IPS-NIHi7 (cell line): ENCODE data around the gene SLC39A2.
"Not testable (repeated sequence)": the region's sequence is repeated elsewhere in the genome, so short reads cannot be mapped to it uniquely, and the experiment has no call there.

ENCODE experiments used
- DNase-seq: peaks from one replicate; pipeline ENCODE4 v3.0.0; 2012; ENCODE audit warnings: mixed read lengths; ENCODE audit errors: extremely low spot score

Gene SLC39A2

GRCh38 chr14:21025371-21026273, 26.5 kb downstream of the SLC39A2 start:
- peak; percentile 84 for DNase-seq

DNA sequence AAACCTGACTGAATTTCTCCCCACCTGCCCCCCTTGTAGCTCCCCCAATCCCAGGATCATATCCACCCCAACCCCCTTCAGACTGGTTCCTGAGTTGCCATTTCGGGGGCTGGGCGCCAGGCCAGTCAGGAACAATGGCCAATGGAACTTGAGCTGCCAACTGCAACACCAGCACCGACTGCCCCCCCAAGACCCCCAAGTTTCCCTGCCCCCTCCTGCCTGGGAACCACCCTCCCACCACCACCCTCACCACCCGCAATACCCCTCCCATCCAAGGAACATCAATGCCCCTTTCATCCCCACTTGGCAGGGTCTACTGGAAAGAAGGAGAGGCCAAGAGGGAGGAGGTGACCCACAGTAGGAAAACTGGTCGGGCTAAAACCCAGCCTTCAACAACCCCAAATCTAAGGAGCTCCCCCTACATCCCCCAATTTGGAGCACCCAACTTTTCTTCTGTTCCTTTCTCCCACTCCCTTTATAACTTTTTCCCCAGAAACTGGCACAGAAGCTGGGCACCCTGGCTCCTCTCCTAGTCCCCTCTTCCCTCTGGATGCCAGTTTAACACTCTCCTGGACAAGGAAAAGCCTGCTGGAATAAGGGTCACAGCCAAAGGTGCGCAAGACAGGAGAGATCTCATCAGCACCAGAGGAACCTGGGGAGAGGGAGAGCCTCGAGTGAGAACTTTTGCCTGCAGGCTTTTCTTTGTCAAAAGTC, 27.3 kb downstream of the SLC39A2 start:
- DNase-seq, result peak; percentile 32

DNA sequence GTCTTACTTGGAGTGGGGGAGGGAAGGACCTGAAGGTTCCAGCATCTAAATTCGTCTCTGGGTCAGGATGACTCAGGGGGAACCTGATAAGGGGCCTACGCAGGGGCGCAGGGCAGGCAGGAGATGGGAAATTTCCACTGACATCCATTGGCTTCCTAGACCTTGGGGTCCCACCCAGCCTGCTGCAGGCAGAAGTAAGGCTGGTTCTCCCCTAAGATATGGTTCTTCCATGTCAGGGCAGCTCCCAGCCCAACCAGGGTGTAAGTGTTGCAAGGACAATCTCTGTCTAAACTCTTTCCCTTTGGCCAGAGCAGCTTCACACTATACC, 27.9 kb downstream of the SLC39A2 start:
- peak; percentile 50 for DNase-seq

DNA sequence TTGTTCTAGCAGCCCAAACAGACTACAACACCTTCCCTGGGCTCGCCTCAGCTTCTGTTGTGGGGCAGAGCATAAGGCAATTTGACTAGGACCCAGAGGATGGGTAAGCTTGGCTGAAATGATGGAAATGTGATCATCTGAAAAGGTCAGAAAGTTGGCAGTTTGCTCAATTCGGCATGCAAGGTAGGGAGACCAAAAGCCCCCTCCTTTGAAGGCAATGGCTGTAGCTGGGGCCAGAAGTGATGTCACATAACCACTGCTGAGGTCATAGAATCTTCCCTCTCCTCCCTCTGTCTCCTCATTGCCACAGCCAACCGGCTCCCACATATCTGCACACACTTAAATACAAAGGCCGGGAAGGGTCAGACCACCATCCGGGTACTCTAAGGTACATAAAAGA, 30.8 kb downstream of the SLC39A2 start, which contains the start of gene TPPP2:
TSS of gene TPPP2 (plus strand) at position 301 of the 400 bp plus-strand sequence. CDS start 365 bp downstream, outside the sequence.
- DNase-seq, result no peak

DNA sequence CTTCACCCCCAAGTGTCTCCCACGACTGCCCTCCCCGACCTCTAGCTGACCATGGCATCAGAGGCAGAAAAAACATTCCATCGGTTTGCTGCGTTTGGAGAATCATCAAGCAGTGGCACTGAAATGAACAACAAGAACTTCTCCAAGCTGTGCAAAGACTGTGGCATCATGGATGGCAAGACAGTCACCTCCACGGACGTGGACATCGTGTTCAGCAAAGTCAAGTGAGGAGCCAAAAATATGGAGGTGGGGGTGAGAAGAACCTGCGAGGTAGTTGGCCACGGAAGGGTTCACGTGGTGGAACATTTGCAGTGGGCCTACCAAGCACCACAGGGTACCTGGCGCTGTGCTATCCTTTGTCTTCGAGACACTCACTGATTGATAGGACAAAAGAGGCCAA, 31.4 kb downstream of the SLC39A2 start:
- DNase-seq, result no peak

DNA sequence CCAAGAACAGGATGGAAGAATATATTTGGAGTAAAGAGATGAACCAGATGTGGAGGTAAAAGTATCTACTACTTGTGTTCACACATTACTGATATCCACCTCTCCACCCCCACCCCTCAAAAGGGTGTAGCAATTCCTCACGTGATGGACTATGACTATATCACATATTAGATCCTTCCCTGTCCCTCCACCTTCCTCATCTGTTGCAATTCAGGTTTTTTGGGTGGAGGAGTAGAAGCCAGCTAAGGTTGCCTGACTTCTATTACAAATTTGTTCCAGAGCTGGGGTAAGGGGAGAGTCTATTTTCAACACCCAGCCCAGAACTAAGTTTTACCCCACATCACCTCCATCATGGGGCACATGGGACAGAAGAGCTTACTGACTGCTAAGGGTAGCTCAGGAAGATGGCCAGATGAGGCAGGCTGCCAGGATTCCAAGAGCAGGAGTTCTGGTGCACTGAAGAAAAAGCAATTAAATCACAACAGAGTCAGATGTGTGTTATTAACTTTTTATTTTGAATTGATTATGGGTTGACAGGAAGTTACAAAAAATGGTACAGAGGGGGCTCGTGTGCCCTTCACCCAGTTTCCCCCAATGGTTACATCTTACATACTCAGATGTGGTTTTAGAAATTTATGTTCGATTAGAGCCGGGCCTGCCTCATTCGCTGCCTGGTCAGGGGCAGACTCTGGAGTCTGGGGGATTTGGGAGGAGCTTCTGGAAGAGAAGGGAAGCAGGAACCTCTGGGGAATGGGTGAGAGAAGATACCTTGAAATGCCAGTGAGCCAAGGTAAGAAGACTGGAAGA, 33.4 kb downstream of the SLC39A2 start:
- no peak for DNase-seq

DNA sequence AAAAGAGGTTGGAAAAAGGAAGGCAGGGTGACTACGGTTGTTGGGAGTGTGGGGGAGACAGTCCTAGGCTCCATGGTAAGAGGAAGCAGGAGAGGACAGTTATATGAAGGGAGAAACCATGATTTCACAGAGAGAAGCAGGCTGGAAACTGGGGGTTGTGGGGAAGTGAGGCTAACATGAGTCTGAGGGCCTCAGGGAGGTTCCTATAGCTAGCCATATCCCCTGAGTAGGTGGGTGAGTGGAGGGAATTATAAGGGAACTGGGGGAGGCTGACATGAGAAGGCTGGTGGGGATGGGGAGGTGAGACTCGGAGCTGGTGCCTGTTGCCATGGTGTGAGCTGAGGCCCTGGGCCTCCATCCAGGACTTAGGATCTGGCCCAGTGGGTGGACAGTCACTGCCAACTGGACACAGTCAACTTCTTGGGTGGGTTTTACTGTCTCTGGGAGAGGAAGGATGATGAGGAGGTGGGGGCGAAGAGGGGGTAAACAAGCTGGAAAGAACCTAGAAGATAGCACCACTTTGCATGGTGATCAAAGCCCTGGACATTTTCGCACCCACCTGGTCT, 34.1 kb downstream of the SLC39A2 start:
- no peak for DNase-seq

- no peak for DNase-seq
Measured at GRCh38 chr14:21034707-21035106, 35.6 kb downstream of the SLC39A2 start, which contains the start of gene RNASE13. Gene RNASE13, minus strand, starts transcription at chr14:21034807. Its CDS starts 519 bp downstream, at chr14:21034288.

- DNase-seq, result no peak
Measured at GRCh38 chr14:21036751-21037150, 37.7 kb downstream of the SLC39A2 start.

DNA sequence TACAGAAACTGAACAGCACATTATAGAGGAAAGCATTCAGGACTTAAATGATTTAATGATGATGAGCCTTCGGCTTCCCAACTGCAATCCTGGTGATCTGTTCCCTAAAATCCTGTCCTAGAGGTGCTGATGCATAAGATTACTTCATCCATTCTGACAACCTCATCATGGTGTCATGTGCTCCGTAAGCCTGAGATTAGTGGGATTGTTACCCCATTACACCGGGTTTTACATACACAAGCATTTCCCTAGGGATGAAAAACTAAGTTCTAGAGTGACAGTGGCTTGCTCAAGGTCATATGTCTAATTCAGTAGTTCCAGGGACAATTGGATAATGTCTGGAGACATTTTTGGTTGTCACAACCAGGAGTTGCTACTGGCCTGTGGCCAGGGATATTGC, 38.1 kb downstream of the SLC39A2 start:
- DNase-seq, result no peak

DNA sequence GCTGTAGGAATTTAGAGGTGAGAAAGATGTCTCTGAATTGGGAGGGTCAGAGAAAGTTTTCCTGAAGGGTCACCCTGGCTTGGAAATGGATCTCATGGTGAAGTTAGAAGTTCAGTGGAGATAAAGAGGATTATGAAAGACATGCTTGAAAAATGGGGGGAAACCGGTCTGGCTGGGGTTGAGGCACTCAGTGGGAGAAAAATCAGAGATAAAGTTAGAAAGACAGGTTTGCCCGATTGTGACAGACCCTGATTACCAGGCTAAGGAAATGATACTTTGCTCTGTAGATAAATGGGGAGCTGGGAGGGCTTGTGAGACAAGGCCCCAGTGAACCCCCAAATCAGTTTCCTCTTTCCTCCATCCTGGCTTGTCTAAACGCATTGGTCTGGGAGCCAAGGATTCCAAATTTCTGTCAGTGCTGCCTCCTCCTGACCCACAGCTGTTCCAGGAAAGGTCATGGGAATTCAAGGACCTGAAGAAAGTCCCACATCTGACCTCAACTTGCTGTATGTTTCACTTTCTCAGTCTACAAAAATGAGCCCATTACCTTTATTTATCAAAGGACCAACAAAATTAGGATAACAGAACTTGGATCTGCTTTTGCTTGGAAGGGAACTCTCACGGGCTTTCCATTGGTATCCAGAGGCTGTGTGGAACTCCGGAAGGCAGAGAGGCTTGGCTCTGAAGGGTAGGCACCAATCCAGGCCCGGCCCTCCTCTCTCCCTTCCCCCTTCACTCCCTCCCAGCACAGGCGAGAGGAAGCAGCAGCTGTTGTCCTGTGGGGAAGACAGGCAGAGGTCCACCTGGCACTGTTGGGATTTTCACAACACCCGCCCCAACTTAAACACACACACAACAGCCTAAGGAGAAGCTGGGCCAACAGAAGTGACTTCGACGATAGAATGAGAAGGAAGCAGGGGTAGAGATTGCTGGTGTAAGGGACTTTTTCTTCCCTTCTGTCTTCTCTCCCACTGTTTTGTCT, 39.6 kb downstream of the SLC39A2 start:
- DNase-seq, result peak; percentile 72

- peak; percentile 83 for DNase-seq
Measured at GRCh38 chr14:21039585-21040369, 40.7 kb downstream of the SLC39A2 start.

DNA sequence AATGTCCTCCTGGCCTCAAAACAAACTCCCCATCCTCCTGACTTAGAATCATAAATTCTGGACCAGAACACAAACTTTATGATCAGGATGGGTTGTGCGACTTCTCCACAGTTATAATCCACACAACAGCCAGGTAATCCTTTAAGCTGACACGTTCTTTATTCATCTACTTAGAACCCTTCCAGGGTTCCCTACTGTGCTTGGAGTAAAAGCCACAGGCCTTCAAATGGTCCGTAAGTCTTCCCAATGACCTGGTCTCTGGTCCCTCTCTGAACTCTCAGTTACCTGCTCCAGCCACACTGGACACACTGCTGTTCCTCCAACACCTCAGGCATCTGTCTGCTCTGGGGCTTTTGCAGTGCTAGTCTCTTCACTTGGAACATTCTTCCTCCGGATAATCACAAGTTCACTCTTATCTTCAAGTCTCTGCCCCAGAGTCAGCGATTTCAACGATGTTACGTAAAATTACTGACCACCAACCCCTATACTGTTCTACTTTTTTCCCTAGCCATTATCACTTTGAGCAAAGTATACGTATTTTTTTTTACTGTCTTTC, 41.4 kb downstream of the SLC39A2 start:
- no peak for DNase-seq

DNA sequence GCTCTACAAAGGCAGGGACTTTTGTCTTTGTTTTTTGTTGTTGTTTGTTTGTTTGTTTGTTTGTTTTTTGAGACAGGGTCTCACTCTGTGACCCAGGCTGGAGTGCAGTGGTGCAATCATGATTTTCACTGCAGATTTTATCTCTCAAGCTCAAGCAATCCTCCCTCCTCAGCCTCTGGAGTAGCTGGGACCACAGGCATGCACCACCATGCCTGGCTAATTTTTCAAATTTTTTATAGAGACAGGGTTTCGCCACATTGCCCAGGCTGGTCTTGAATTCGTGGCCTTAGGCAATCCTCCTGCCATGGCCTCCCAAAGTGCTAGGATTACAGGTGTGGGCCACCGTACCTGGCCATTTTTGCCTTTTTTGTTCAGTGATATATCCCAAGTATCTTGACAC, 41.8 kb downstream of the SLC39A2 start:
- not testable (repeated sequence) for DNase-seq

DNA sequence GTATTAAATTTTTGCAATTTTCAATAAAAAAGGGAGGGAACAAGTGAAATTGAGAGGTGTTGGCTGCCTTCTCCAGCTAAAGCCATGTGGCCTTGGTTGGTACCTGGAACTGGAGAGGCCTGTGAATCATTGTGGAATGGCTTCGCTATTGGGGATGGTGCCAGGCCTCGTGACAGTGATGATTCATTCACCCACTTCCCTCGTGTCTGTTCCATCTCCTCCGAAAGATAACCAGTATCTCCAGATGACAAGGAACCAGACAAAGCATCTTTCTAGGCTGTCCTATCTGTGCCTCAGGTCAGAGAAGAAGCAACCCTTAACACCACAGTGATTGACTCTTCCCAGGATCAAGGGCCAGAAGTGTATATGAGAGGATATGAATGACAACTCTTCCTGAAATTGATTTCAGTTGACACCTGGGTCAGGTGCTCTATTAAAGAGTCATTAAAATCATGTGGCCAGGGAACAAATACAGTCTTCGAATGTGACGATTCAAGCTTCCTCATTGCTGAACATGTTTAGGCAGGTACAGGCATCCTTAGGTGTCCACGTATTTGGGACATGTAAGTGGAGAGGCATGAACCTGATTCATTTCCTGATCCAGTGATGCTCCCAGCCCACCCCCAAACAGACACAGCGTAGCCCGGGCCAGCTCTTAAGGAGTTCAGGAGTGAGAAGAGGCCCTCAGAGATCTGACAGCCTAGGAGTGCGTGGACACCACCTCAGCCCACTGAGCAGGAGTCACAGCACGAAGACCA, 42.8 kb downstream of the SLC39A2 start, which contains the start of gene RNASE7:
TSS of gene RNASE7 (plus strand) at position 687 of the 758 bp plus-strand sequence. CDS start 631 bp downstream, outside the sequence.
- no peak for DNase-seq

DNA sequence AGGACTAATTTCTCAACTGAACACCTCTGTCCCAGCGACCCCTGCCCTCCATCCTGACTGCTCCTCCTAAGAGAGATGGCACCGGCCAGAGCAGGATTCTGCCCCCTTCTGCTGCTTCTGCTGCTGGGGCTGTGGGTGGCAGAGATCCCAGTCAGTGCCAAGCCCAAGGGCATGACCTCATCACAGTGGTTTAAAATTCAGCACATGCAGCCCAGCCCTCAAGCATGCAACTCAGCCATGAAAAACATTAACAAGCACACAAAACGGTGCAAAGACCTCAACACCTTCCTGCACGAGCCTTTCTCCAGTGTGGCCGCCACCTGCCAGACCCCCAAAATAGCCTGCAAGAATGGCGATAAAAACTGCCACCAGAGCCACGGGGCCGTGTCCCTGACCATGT, 43.8 kb downstream of the SLC39A2 start:
- no peak for DNase-seq

DNA sequence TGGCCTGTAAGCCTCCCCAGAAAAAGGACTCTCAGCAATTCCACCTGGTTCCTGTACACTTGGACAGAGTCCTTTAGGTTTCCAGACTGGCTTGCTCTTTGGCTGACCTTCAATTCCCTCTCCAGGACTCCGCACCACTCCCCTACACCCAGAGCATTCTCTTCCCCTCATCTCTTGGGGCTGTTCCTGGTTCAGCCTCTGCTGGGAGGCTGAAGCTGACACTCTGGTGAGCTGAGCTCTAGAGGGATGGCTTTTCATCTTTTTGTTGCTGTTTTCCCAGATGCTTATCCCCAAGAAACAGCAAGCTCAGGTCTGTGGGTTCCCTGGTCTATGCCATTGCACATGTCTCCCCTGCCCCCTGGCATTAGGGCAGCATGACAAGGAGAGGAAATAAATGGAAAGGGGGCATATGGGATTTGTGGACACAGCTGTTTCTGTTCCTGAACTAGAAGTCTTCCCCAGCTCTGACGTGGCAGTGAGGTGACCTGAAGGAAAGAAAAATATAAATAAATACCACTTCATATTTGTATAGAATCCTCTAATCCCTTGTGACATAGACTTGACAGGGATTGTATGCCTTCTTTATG, 44.4 kb downstream of the SLC39A2 start:
- DNase-seq, result no peak
